ENCODE data around the gene ATG7.
"Not testable (repeated sequence)": the region's sequence is repeated elsewhere in the genome, so short reads cannot be mapped to it uniquely, and the experiment has no call there.

The ATG7 gene

DNA sequence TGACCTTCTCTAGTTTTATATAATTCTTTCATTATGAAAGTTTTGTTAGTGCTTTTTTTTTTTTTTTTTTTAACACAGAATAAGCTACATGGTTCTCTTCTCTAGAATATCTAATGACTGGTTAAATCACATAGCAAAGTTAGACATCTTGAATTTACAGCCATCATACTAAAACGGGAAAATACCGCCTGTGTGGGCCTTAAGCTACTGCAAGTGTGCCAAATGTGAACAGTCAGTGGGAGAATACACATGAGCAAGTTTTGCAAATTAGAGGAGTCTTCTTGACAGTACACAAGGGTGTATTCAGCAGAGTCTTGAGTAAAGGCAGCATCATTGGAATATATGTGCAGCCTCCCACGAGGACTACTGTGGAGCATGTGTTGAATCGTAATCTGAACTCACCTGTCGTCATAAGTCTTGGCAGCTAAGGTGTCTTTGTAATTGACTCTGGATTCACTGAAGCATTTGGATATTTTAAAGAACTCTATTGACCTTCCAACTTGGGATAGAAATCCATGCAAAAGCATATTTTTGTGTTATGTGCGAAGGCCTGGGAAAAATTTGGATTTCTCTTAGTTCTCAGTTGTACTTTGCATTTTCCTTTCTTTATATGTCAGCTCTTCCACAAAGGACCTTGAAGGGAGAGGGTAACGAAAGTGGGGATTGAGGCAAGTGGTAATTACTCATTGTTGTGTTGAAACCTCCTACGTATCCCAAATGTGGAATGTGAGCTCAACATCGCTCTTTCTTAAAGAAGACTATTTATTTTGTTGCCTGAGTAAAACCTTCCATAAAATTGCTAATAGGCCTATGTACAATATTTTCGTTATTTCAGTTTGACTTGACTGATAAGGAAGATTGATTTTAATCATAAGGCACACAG is 117.4 kb downstream of the ATG7 start:
- DNase-seq (ENCODE audit: low read depth): peak; percentile 91

DNA sequence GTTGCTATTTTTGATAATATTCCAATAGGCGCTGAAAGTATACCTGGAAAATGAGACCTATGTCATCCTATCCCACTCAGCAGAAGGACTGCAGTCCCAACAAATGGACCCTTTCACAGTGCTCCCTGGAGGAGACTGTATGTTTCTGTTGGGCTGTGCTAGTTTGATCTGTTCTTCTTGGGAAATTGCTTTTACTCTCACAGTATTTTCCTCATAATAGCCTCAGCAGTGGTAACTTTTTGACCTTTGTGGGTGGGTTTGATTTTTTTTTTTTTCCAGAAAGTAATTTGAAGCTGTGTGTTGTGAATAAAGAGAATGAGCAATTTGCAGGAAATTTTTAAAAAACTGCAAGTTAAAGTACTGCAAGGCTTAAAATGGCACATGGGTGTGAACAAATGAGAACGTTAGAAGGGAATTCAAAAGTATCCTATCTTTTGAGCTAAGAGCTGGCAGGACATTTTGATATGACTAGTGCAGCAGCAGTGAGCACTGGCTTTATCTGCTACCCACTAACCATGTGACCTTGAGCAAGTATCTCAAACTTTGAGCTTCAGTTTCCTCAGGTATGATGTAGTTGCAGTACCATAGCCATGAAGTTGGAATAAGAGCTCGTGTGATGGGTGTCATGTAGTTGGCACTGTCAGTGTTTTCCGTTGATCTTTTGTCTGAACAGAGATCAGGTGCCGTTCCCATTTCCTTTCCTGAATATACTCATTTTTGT is 118.4 kb downstream of the ATG7 start:
- peak; percentile 66 for DNase-seq (ENCODE audit: low read depth)

DNA sequence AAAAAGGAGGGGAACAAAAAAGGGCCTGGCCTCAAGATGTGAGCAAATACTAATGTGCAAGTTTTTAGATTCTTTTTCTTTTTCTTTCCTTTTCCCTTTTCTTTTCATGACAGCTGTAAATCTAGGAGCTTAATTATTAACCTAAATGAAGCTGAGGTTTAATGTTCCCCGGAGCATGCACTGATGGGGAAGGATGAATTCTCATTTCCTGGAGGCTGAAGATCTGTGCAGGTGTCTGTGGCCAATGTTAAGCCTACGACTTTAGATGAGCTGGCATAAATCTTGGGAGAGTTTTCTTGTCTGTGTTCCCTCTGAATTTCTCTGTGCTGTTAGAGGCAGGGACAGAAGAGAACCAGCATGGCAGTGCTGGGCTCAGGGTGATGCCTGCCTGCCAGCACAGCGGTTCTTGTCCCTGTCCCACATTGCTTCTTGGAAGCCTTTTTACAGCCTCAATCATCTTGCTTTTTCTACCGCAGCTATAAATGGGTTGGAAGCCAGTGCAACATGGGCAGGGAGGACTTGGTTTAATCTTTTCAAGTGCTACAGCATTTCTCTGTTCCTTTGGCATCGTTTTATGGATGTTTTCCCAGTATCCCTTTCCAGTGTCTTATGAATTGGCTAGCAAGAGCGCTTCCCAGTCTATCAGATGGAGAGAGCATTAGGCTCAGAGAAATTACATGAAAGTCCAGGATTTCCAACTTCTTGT is 119.1 kb downstream of the ATG7 start:
- no peak for DNase-seq (ENCODE audit: low read depth)

DNA sequence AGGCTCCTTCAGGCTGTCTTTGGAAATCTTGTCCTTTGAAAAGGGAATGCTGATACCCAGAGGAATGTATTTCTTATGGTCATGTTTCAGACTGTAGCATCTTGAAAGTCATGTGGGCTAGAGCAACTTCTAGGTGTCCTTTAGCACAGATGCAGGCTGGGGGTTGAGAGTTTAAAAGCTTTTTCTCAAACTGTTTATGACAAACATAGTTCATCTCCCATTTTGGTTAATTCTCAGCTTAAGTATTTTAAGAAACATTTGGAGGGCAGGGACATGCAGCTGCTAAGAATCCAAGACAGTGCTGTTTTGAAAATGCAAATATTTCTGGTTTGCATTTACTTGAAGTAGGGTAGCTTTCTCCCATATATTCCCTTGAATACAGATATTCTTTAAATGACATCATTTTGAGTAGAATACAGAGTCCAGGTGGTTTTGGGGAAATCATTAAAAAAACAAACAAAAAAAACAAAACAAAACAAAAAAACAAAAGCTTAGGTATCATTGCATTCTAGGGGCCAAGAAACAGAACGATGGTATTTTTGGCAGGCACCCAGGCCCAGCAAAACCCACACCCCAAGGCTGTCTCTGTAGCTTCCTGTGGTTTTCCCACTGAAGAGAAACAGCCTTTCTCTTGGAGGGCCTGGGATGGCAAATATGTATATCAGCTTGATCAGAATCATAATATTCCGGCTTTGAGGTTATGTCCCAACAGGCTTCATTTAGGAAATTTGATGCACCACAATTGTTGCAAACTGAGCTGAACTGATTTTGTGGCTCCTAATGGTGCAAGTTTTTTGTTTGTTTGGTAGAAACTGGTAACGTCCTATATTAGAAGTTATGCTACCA is 120.0 kb downstream of the ATG7 start:
- DNase-seq (ENCODE audit: low read depth): peak; percentile 89

DNA sequence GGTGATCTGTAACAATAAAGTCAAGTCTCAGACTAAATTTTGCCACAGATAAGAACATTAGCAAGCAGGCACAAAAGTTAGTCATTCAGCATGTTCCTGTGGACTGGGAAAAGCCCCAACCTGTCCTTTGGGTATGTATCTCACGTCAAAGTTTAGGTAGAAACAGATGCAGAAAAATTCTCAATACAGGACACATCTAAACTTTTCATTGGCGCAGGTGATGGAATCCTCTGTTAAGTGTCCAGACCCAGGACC is 120.6 kb downstream of the ATG7 start:
- DNase-seq (ENCODE audit: low read depth): no peak

DNA sequence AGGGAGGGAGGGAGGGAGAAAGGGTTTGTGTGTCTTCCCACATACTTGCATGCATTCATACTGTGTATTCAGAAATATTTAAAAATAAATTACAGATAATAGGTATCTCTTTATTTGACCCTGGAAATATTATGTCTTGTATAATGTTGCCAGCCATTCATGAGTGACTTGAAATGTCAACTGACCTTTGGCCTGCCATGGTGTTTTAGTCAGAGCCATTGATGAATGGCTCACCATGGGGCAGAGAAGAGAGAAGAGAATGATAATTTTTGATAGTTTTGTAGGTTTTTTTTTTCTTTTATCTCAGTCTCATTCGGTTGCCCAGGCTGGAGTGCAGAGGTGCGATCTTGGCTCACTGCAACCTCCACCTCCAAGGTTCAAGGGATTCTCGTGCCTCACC is 121.2 kb downstream of the ATG7 start:
- no peak for DNase-seq (ENCODE audit: low read depth)

DNA sequence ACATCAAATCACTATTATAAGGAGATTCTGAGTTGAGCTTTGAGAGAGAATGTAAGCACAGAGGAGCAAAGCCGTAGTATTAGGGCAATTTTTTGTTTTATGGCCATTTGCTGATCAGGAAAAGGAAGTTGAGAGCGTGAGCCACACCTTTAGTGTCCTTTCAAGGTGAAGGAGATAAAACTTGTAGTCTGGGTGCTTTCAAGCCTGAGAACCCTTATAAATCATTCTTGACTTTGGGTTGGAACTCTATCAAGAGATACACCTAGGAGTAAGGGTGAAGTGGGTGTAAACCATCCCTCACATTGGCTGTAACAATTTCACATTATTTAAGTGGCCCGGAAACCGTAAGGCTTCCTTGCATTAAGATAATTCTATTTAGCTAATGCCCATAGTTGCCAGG is 122.2 kb downstream of the ATG7 start:
- no peak for DNase-seq (ENCODE audit: low read depth)

DNA sequence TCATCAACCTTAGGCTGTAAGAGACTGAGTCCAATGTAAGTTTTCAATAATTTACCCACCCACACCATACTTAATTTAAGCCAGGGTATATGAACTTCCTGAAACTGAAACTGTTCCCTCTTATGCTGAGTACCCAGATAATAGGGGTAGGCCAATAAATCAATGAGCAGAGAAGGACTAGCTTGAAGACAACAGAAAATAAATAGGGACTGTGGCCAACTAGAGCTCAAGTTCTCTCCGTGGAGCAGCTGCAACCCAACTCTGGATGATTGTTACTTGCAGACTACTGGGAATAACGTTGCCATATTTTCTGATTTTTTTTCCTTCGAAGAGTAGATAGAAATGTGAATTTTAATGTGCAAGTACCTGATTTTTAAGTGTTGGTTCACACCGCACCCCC is 128.0 kb downstream of the ATG7 start:
- no peak for DNase-seq (ENCODE audit: low read depth)

DNA sequence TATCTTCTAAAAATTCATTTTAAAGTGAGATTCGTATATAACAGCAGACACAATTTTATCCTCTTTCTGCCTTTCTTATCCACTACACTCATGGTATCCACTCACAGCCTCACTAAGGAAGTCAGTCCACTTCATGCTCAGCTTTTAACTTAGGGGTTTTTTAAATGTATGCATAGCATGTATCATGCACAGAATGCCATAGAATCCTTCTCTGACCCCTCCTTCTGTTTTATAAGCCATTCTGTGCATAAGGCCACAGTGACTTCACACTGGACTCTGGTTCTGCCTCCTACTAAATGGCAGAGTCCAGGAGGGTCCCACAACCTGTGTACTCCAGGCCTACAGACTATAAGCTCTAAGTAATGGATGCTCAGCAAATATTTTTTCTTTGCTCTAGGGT is 129.2 kb downstream of the ATG7 start:
- DNase-seq (ENCODE audit: low read depth): no peak

DNA sequence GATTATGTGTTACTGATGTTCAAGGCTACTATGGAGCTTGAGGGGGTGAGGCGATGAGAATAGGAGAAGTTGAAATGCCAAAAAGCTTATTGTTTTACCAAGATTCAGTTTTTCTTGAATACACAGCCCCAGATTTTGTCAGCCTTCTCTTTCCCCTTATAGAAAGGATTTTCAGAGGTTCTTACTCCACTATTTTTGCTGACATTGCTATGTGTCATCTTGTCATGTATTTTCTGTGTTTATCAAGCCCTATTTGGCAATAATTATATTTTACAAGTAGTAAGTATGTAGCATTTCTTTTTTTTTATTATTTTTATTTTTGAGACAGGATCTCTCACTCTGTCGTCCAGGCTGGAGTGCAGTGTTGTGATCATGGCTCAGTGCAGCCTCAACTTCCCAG is 133.1 kb downstream of the ATG7 start:
- no peak for DNase-seq (ENCODE audit: low read depth)

DNA sequence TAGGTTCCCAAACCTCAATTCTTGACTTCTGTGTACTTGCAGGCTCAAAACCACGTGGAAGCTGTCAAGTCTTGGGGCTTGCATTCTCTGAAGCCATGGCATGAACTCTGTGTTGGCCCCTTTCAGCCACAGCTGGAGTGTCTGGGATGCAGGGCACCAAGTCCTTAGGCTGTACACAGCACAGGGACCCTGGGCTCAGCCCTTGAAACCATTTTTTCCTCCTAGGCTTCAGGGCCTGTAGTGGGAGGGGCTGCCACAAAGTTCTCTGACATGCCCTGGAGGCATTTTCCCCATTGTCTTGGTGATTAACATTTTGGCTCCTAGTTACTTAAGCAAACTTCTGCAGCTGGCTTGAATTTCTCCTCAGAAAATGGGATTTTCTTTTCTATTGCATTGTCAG is 135.4 kb downstream of the ATG7 start:
- no peak for DNase-seq (ENCODE audit: low read depth)

DNA sequence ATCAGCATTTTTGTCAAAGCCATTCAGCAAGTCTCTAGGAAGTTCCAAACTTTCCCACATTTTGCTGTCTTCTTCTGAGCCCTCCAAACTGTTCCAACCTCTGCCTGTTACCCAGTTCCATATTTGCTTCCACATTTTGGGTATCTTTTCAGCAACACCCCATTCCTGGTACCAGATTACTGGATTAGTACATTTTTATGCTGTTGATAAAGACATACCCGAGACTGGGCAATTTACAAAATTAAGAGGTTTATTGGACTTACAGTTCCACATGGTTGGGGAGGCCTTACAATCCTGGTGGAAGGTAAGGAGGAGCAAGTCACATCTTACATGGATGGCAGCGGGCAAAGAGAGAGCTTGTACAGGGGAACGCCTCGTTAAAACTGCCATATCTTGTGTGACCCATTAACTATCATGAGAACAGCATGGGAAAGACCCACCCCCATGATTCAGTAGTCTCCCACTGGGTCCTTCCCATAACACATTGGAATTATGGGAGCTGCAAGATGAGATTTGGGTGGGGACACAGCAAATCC is 136.2 kb downstream of the ATG7 start:
- DNase-seq (ENCODE audit: low read depth): not testable (repeated sequence)

DNA sequence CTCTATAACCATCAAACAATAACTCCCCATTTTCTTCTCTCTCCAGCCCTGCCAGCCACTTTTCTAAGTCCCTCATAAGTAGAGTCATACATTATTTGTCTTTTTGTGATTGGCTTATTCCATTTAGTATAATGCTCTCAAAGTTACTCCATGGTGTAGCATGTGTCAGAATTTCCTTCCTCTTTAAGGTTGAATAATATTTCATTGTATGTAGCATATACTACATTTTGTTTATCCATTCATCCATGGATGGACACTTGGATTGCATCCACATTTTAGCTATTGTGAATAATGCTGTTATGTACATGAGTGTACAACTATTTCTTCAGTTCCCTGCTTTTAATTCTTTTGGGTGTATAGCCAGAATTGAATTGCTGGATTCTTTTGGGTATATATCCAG is 138.4 kb downstream of the ATG7 start:
- no peak for DNase-seq (ENCODE audit: low read depth)

DNA sequence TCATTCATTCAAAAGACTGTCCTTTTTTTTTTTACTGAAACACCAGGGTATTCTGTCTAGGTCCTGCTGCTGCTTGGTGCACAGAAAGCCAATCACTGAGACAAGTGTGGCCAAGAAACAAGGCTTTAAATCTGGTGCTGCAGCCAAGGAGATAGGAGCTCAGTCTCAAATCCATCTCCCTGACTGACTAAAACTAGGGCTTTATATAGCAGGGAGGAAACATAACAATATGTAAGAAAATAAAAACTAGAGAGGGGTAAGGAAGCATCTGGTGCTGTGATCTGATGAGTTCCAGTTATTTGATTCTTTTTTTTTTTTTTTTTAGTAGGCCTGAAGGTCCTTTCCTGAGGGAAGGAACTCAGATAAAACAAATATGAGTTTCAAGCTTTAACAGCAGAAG is 139.8 kb downstream of the ATG7 start:
- no peak for DNase-seq (ENCODE audit: low read depth)

DNA sequence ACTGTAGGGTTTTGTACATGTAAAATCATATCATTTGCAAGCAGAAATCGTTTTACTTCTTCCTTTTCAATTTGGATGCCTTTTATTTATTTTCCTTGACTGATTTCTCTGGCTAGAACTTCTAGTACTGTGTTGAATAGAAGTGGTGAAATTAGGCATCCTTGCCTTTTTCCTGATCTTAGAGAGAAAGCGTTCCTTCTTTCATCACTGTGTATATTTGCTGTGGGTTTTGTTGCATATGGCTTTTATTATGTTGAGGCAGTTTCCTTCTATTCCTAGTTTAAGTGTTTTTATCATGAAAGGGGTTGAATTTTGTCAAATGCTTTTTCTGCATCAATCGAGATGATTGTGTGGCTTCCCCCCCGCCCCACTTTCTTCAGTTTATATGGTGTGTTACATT is 140.9 kb downstream of the ATG7 start:
- DNase-seq (ENCODE audit: low read depth): no peak

DNA sequence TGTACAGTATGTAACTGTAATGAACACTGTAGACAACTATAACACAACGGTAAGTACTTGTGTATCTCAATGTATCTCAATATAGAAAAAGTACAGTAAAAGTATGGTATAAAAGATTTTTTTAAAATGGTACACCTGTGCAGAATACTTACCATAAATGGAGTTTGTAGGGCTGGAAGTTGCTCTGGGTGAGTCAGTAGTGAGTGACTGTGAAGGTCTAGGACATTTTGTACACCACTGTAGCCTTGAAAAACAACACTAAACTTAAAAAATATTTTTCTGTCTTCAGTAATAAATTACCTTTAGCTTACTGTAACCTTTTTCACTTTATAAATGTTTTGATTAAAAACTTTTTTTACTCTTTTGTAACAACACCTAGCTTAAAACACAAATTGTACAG is 142.9 kb downstream of the ATG7 start:
- DNase-seq (ENCODE audit: low read depth): peak; percentile 61

DNA sequence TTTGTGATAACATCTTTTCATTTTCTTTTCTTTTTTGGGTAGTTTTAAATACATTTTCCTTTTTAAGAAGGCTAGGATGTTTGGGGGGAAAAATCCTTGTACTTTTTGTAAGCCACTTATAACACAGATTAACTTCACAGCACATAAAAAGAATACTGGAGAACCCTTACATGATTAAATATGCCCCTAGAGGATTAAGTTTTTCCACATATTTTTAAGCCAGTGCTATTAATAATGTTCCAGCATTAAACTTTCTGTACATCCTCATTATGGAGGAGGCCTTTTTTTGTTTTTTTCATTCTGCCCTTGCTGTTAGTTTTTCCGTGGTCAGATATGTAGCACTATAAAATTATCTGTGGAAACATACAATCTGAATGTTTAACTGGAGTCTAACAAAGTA is 147.9 kb downstream of the ATG7 start:
- no peak for DNase-seq (ENCODE audit: low read depth)

DNA sequence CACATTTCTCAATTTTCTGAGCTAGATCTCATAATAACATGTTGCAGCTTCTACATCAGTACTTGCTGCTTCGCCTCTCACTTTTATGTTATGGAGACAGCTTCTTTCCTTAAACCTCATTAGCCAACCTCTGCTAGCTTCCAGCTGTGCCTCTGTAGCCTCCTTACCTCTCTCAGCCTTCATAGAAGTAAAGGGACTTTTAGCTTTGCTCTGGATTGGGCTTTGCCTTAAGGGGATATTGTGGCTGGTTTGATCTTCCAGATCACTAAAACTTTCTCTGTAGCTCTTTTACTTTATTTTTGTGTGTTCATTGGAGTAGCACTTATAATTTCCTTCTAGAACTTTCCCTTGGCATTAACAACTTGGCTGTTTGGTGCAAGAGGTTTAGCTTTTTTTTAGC is 150.1 kb downstream of the ATG7 start:
- DNase-seq (ENCODE audit: low read depth): no peak

DNA sequence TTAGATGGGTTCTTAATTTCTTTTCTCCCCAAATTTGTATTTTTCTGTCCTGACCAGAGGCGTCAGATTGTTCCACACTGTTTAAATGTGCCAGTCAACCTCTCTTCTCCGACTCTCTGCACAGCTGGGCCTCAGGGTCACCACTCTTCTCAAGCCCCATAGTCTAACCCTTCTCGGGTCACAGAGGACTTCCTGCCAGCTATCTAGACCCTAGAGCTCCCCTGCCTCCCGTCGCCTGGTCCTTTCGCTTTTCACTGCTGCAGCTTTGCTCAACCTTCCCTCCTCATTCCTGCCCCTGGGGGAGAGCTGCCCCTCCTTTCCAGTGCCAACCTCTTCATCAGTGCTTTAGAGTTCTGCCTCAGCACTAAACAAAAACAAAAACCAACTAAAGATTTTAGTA is 151.7 kb downstream of the ATG7 start:
- no peak for DNase-seq (ENCODE audit: low read depth)

DNA sequence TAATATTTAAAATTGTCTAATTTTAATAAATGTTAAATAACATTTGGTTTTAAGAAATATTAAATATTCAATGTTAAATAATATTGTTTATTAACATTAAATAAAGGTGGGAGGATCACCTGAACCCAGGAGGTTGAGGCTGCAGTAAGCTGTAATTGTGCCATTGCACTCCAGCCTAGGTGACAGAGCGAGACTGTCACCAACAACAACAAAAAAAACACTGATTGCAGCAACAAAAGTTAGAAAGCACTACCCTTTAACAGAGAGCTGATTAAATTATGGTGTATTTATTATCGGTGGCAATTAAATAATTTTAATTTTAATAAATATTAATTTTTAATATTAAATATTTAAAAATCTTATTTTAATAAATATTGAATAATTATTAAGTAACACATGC is 152.1 kb downstream of the ATG7 start:
- no peak for DNase-seq (ENCODE audit: low read depth)

DNA sequence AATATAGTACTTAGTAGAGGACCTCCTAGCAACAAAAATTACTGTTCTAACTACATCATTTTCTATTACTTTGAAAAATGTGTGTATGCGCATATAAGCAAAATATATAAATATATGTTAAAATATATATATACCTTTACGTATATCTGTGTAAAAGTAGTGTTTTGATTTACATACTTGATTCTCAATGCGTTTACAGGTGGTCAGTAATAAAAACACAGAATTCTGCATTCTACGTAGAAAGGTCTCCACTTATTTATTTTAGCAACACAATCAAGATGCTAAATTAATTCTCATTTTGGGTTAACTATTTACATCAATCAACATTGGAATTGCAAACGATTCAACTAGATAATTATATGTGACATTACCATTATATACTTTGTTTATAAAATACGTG is 158.0 kb downstream of the ATG7 start:
- DNase-seq (ENCODE audit: low read depth): no peak

DNA sequence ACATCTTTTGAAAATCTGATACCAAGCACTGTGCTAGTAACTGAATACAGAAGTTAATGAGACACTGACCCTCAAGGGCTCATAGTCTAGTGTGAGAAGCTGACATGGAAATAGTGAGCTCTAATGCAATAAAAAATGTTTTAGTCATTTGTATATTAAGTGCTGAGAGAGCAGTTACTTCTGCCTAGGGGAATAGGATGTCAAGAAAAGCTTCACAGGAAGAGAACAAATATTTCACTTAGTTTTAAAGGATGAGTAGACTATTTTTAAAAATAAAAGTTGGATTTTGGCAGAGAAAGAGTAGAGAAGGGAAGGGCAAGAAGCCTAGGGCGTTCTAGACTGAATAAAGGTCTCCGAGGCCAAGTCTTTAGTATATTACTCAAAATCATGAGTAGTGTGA is 158.4 kb downstream of the ATG7 start:
- DNase-seq (ENCODE audit: low read depth): no peak

All from iris pigment epithelial cell (primary cell).